HG03175 (cell line): ENCODE results near the gene GABRB1.

Experiments
- ATAC-seq: cut with Tn5 transposase; IDR thresholded peaks from one replicate; pipeline ENCODE4 v1.9.1; 2021; ENCODE audit warnings: mild to moderate bottlenecking, moderate library complexity; ENCODE audit not compliant: unreplicated experiment

Gene GABRB1

GRCh38 chr4:47110546-47111132 is 79.3 kb downstream of the GABRB1 start:
- ATAC-seq: no peak

GRCh38 chr4:47118192-47118929 is 87.0 kb downstream of the GABRB1 start:
- ATAC-seq: no peak

- ATAC-seq: no peak
Measured at GRCh38 chr4:47120783-47121182, 89.4 kb downstream of the GABRB1 start.

DNA sequence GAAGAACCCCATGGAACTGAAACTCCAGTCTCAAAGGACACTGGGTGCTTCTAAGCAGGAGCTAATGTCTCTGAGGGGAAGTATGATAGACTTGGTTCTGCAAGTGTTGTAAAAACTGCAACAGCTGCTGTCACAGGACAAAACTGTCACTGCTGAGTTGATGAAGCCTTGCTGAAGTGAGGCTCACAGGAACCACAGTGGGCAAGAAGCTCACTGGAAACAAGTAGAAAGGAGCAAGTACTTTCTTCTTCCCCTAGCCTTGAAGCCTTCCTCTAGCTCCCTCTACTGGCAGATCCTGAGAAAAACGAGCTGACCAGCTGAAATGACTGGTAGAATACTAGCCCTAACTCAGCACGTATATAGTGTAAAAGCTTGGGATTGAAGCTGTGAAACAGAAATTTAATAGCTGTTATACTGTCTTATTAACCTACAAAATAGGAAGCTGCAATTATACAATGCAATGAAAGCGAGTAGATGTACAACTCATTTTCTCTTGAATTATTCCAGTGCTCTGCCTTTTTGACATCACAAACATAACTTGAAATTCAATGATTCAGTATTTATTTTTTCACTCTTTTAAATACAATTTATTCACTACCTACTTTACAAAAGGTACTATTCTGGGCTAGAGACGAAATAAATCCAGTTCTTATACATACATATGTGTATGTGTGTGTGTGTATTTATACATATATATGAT is 91.4 kb downstream of the GABRB1 start:
- ATAC-seq: peak; percentile 91

GRCh38 chr4:47128991-47129390 is 97.6 kb downstream of the GABRB1 start:
- ATAC-seq: no peak

DNA sequence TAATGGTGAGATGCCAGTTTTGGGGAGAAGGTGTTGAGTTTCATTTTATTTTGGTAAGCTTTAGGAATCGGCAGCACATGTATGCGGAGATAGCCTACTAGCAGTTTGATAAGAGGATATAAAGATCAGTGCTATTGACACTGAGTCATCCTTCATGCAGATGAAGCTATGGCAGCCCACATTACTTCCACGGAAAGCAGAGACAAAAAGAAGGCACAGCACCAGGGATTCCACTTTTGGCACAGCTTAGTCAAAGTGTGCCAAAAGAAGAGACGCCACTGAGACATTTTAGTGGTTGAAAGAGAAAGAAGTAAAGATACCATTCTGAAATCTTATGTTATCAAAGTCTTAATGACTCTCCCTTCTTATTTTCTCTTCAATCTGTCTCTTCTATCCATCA is 103.8 kb downstream of the GABRB1 start:
- no peak for ATAC-seq

DNA sequence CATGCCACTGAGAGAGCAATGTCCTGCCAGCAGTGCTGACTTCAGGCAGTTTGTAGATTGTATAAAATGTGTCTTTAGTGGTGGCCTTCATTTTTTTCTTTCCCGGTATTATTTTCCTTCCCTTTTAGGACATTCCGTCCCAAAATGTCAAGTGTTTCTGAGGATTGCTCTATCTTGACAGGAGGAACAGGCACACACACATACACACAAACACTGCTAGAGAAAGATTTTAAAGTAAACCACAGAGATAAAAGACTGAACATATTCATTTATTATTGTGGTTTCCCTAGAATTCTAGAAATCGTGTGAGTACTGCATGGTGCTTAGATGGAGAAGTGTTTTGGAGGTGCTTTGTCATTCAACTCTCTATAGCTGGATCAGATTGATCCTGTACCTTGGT is 111.9 kb downstream of the GABRB1 start:
- no peak for ATAC-seq

GRCh38 chr4:47145630-47146029 is 114.3 kb downstream of the GABRB1 start:
- peak; percentile 98 for ATAC-seq

DNA sequence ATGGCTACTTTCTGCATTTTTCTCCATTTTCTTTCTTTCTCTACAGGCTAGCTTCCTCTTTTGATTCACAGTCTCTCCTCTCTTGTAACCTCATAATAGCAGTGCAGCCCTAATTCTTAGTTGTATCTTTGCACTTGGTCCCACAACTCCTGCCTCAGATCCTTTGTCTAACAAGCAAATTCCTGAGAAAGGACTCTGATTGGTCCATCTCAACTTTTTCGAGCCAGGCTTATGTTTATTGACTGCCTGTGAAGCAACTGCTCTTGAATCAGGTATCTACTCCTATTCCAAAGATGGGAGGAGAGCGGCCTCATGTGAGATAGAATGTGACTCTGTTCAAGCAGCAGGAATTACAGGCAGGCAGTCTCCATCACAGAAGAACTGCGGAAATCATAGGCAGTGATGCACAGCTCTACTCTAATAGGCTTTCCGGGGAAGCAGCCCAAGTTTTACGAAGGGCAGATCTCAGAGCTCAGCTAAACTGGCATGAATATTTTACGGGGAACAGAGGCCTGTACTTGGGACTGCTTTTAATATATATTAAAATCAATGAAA is 123.5 kb downstream of the GABRB1 start:
- ATAC-seq: no peak

- ATAC-seq: no peak
Measured at GRCh38 chr4:47155919-47156318, 124.6 kb downstream of the GABRB1 start.

GRCh38 chr4:47160095-47160494 is 128.7 kb downstream of the GABRB1 start:
- ATAC-seq: no peak

DNA sequence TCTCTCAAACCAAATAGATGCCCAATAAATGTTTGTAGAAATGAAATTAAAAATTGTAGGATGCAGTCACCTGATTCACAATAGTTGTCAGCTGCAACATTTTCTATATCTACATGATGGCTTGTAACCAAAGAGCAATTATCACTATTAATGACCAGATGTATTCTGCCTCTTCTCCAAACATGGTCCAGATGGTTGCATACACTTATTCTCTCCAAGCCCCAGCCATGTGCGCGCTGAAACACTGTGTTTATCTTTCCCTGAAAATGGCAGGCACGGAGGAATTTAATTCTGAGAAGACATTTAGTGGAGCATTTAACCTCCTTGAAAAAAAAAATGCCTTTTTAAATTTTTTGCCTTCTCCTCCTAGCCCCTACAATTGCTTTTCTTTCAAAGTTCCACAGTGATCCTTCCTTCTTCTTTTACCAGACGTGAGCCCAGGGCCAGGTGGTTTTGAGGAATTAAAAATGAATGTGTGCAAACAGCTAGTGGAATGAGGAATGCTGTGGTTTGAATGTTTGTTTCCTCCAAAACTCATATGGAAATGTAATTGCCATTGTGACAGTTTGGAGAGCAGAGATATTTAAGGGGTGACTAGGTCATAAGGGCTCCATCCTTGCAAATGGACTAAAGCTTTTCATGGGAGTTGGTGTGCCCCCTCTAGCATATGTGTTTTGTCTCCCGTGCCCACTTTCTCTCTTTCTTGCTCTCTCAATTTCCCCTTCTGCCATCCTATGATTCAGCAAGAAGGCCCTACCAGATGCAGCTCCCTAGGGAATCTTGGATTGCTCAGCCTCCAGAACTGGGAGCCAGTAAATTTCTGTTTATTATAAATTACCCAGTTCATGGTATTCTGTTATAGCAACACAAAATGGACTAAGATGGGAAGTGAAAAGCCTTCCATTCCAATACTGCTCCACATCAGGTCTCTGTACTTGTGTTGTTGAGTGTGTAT is 136.0 kb downstream of the GABRB1 start:
- ATAC-seq: no peak

DNA sequence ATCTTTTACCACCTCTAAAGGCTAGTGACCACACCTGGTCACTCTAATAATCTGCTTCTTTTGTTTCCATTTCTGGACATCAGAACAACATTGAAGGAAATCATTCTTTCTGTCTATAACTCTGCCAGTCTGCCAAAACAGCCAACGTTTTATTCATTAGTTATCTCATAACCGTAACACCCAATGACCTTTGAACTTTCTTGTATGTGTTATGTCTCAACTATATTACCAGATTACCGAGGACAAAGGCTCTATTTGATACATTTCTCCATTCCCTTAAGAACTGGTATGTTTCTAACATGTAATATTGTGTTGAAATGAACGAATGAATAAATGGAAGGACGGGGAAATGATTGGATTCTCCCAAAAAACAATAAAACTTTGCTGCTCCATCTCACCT is 152.7 kb downstream of the GABRB1 start:
- ATAC-seq: no peak

- no peak for ATAC-seq
Measured at GRCh38 chr4:47185761-47186160, 154.4 kb downstream of the GABRB1 start.

DNA sequence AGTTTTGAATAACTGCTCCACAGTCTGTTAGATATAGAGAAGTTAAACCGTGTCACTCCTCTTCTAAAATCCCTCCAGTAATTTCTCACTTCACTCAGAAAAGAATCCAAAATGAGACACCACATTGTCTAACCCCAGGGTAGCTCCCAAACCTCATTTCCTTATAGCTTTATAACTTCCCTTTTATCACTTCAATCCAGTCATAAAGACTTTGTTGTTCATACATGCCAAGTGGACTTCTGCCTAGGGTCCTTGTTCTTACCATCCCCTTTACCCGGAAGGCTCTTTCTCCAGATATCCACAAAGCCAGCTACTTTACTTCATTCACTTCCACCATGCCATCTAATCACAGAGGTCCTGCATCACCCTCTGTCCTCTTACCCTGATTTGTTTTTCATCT is 156.2 kb downstream of the GABRB1 start:
- no peak for ATAC-seq

DNA sequence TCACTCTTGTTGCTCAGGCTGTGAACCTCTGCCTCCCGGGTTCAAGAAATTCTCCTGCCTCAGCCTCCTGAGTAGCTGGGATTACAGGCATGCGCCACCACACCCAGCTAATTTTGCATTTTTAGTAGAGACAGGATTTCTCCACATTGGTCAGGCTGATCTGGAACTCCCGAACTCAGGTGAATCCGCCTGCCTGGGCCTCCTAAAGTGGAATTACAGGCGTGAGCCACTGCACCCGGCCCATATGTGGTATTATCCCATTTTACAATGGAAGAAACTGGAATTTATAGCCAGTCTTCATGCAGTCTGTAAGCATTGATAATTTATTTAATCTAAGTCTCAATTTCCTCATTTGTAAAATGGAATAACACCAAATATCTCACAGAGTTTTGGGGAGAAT is 161.8 kb downstream of the GABRB1 start:
- ATAC-seq: no peak

DNA sequence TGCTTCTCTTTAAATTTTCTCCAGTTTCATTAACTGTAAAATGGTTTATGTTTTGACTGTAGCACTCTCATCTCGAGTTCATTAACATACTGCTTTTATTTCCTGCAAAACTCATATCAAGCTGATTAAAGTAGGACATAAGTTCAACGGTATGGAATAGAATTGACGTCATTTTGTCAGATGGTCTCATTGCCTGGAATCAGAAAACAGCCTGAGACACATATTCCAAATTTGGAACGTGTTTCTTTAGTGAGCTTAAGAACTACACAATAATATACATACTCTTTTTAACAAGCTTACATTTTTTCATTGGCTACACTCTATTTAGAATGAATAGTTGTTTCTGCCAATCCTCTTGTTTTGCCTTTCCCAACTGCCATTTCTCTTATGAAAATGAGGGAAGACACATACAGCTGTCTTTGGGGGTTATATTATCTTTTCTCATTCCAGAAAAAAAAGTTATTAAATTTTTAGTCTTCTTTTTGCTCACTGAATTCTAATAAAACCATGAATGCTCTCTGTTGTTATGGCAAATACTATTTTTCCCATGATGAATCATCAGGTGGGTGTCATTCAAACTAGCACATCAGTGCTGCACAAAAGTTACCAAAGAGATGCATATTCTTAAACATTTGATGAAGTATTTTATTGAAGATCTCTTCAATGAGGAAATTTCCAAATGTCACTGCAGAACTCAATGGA is 162.8 kb downstream of the GABRB1 start:
- ATAC-seq: no peak

- ATAC-seq: no peak
Measured at GRCh38 chr4:47195706-47196105, 164.3 kb downstream of the GABRB1 start.

GRCh38 chr4:47198791-47199190 is 167.4 kb downstream of the GABRB1 start:
- ATAC-seq: no peak

GRCh38 chr4:47203593-47203992 is 172.2 kb downstream of the GABRB1 start:
- ATAC-seq: no peak
